Liver (tissue), 9 donors: Measurements from ENCODE around the gene OR51I1. TPM values are rescaled to one million over a fixed set of nuclear protein-coding genes. Genes with fewer than 3 reads are reported as not detected.
A peak's percentile ranks its signal among the peaks of the same experiment; 100 is the strongest.

Source experiments
- DNase-seq: peaks from one replicate; pipeline ENCODE4 v3.0.0-alpha.2; 2017; ENCODE audit warnings: low spot score
- H3K27ac ChIP-seq, 2 donors: one replicate each; pipeline ENCODE4 v1.7.0; 2013; ENCODE audit warnings: inconsistent platforms in 2 of 2, low read length in 2 of 2, control low read depth in 1 of 2, low read depth in 1 of 2, mild to moderate bottlenecking in 1 of 2
- H3K27me3 ChIP-seq, 4 donors: one replicate each; pipeline versions ENCODE4 v1.6.1 to v1.7.0; 2013; ENCODE audit warnings: low read length in 3 of 4, inconsistent platforms in 1 of 4, mild to moderate bottlenecking in 1 of 4, moderate library complexity in 1 of 4; ENCODE audit not compliant: control insufficient read depth in 4 of 4, insufficient read depth in 4 of 4
- H3K36me3 ChIP-seq, 4 donors: one replicate each; pipeline versions ENCODE4 v1.6.1 to v1.7.0; 2013; ENCODE audit warnings: low read length in 3 of 4, mild to moderate bottlenecking in 3 of 4, low read depth in 1 of 4, moderate library complexity in 1 of 4; ENCODE audit not compliant: control insufficient read depth in 4 of 4, insufficient read depth in 3 of 4
- H3K4me1 ChIP-seq, 4 donors: one replicate each; pipeline versions ENCODE4 v1.6.1 to v1.7.0; 2013; ENCODE audit warnings: low read length in 3 of 4, mild to moderate bottlenecking in 3 of 4, moderate library complexity in 1 of 4; ENCODE audit not compliant: control insufficient read depth in 4 of 4, insufficient read depth in 4 of 4
- H3K4me3 ChIP-seq, 3 donors: one replicate each; pipeline versions ENCODE4 v1.6.1 to v1.7.0; 2013; ENCODE audit warnings: low read length in 3 of 3, control low read depth in 1 of 3, low read depth in 1 of 3, mild to moderate bottlenecking in 1 of 3
- H3K9ac ChIP-seq, 2 donors: one replicate each; pipeline ENCODE4 v1.7.0; 2013; ENCODE audit warnings: low read length in 2 of 2, mild to moderate bottlenecking in 2 of 2, moderate library complexity in 2 of 2, control low read depth in 1 of 2, low read depth in 1 of 2
- H3K9me3 ChIP-seq, 4 donors: one replicate each; pipeline versions ENCODE4 v1.6.1 to v1.7.0; 2013; ENCODE audit warnings: low read length in 3 of 4; ENCODE audit not compliant: control insufficient read depth in 4 of 4
- CTCF ChIP-seq: fragments of 150-350 bp; IDR thresholded peaks from 2 replicates; pipeline ENCODE4 v1.5.1; 2017; ENCODE audit warnings: improper control_type of control experiment, low read depth, low read length; ENCODE audit not compliant: missing input control
- EGR1 ChIP-seq, 2 donors: IDR thresholded peaks; 2 replicates each; pipeline ENCODE4 v1.6.1; 2016 to 2018; ENCODE audit warnings: antibody characterized with exemption in 2 of 2, low read depth in 2 of 2
- FOXA1 ChIP-seq: IDR thresholded peaks from 2 replicates; pipeline ENCODE4 v1.6.1; 2016; ENCODE audit warnings: antibody characterized with exemption
- FOXA2 ChIP-seq: IDR thresholded peaks from 2 replicates; pipeline ENCODE4 v1.6.1; 2016; ENCODE audit warnings: antibody characterized with exemption
- GABPA ChIP-seq, 2 donors: IDR thresholded peaks in 1 of 2; conservative IDR thresholded peaks in 1 of 2; 2 replicates each; pipeline ENCODE4 v1.6.1; 2016; ENCODE audit warnings: antibody characterized with exemption in 2 of 2, mild to moderate bottlenecking in 1 of 2, moderate library complexity in 1 of 2
- HNF4A ChIP-seq, 2 donors: conservative IDR thresholded peaks; 2 replicates each; pipeline ENCODE4 v1.6.1; 2016; ENCODE audit warnings: antibody characterized with exemption in 2 of 2, mild to moderate bottlenecking in 2 of 2
- HNF4G ChIP-seq: IDR thresholded peaks from 2 replicates; pipeline ENCODE4 v1.6.1; 2016; ENCODE audit warnings: antibody characterized with exemption
- JUND ChIP-seq, 2 donors: IDR thresholded peaks; 2 replicates each; pipeline ENCODE4 v1.6.1; 2016; ENCODE audit warnings: antibody characterized with exemption in 2 of 2
- NR2F2 ChIP-seq: IDR thresholded peaks from 2 replicates; pipeline ENCODE4 v1.6.1; 2016; ENCODE audit warnings: antibody characterized with exemption
- RAD21 ChIP-seq, 2 donors: IDR thresholded peaks; 2 replicates each; pipeline ENCODE4 v1.6.1; 2016; ENCODE audit warnings: antibody characterized with exemption in 2 of 2, mild to moderate bottlenecking in 2 of 2
- REST ChIP-seq: IDR thresholded peaks from 2 replicates; pipeline ENCODE4 v1.6.1; 2016; ENCODE audit warnings: antibody characterized with exemption, mild to moderate bottlenecking
- RXRA ChIP-seq, 2 donors: IDR thresholded peaks; 2 replicates each; pipeline ENCODE4 v1.6.1; 2017 to 2018; ENCODE audit warnings: antibody characterized with exemption in 2 of 2, mild to moderate bottlenecking in 1 of 2
- SP1 ChIP-seq: IDR thresholded peaks from 2 replicates; pipeline ENCODE4 v1.6.1; 2018; ENCODE audit warnings: antibody characterized with exemption, mild to moderate bottlenecking
- TAF1 ChIP-seq: conservative IDR thresholded peaks from 2 replicates; pipeline ENCODE4 v1.6.1; 2016; ENCODE audit warnings: antibody characterized with exemption, mild to moderate bottlenecking
- YY1 ChIP-seq: IDR thresholded peaks from 2 replicates; pipeline ENCODE4 v1.6.1; 2016; ENCODE audit warnings: antibody characterized with exemption, mild to moderate bottlenecking
- WGBS: extraction: QIAGEN DNeasy Blood & Tissue Kit; methylation state at CpG from one replicate; pipeline ENCODE4 v1.1.7; 2013; 5-methylcytosine and 5-hydroxymethylcytosine counted together
- polyA plus RNA-seq, 2 donors: library from polyadenylated mRNA; stranded (reverse) in 1 of 2; unstranded in 1 of 2; fragments of 200-250 nt in 1 of 2; fragments of >200 nt in 1 of 2; fragmentation: Nextera tagmentation in 1 of 2; extraction: Ambion mirVana in 1 of 2; gene quantifications; one replicate each; pipeline versions ENCODE4 v1.2.1 to v1.2.3, GENCODE V29; 2013 to 2015
- total RNA-seq, 2 donors: library from RNA; depleted of rRNA; stranded (reverse); fragments of >200 nt; gene quantifications; one replicate each; pipeline ENCODE4 v1.2.3, GENCODE V29; 2014
- TF ChIP-seq, protein P1 (sequence below): IDR thresholded peaks from 2 replicates; pipeline ENCODE4 v1.6.1; 2016; ENCODE audit warnings: antibody characterized with exemption
- TF ChIP-seq, protein P2 (sequence below): IDR thresholded peaks from 2 replicates; pipeline ENCODE4 v1.6.1; 2016; ENCODE audit warnings: antibody characterized with exemption
- TF ChIP-seq, protein P3 (sequence below): IDR thresholded peaks from 2 replicates; pipeline ENCODE4 v1.6.1; 2016; ENCODE audit warnings: antibody characterized with exemption
- donor health status: healthy.
- donor health status: healthy.
- donor health status: healthy.
- donor health status: healthy.
- donor health status: healthy.

The OR51I1 gene
- total and polyA plus RNA-seq, 4 donors: 0.23 to 0.33 TPM; not detected in 2

DNA sequence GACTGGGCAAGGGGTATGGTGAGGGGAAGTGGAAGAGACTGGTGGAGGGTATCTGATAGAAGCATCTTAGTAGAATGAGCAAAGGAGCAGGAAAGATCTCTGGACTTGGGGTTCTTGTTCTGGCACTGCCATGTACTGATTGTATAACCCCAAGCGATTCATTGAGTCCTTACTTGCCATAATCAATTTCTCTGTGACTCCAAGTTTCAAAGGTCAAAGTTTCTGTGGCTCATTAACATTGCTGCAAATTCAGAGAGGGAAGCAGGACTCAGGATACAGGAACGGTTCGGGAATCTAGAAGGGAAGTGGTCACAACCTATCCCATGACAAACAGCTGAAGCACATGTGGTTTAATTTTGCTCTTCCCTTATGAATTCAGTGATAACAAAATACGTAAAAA, 8.1 kb upstream of the OR51I1 start:
- Histone ChIP-seq H3K27me3 (no peaks in the 10 kb centered on the region), H3K36me3 (no peaks in the 10 kb centered on the region), H3K27ac (no peak overlapping the region), H3K4me1 (peaks cover 0 to 10% (median 5%) of the 10 kb centered on the region in 4 donors), H3K9me3 (no peaks in the 10 kb centered on the region), H3K9ac (no peak overlapping the region), H3K4me3 (no peak overlapping the region)
- DNase-seq: no peak
- WGBS: 27% methylated on average over 4 of the region's 4 CpGs
- TF ChIP-seq CTCF (no peak), REST (peak; percentile 26), NR2F2 (no peak), FOXA2 (no peak), FOXA1 (no peak), GABPA (IDR thresholded peaks at IDR 0.05 in 1 of 2, conservative IDR thresholded peaks at IDR 0.05 in 1 of 2) (no peak), RAD21 (IDR thresholded peaks at IDR 0.05) (peak in 1 of 2 donors; percentile 19), HNF4G (peak; percentile 78), YY1 (no peak), JUND (IDR thresholded peaks at IDR 0.05) (no peak), SP1 (peak; percentile 57), HNF4A (conservative IDR thresholded peaks at IDR 0.05) (peak; percentile 79 to 92), RXRA (IDR thresholded peaks at IDR 0.05) (peak; percentile 21 to 48), EGR1 (IDR thresholded peaks at IDR 0.05; ENCODE audit: low read depth in 2 of 2) (no peak), TAF1 (no peak)
- TF ChIP-seq, protein P1, sequence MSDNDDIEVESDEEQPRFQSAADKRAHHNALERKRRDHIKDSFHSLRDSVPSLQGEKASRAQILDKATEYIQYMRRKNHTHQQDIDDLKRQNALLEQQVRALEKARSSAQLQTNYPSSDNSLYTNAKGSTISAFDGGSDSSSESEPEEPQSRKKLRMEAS: no peak
- TF ChIP-seq, protein P2, sequence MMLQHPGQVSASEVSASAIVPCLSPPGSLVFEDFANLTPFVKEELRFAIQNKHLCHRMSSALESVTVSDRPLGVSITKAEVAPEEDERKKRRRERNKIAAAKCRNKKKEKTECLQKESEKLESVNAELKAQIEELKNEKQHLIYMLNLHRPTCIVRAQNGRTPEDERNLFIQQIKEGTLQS: no peak
- TF ChIP-seq, protein P3, sequence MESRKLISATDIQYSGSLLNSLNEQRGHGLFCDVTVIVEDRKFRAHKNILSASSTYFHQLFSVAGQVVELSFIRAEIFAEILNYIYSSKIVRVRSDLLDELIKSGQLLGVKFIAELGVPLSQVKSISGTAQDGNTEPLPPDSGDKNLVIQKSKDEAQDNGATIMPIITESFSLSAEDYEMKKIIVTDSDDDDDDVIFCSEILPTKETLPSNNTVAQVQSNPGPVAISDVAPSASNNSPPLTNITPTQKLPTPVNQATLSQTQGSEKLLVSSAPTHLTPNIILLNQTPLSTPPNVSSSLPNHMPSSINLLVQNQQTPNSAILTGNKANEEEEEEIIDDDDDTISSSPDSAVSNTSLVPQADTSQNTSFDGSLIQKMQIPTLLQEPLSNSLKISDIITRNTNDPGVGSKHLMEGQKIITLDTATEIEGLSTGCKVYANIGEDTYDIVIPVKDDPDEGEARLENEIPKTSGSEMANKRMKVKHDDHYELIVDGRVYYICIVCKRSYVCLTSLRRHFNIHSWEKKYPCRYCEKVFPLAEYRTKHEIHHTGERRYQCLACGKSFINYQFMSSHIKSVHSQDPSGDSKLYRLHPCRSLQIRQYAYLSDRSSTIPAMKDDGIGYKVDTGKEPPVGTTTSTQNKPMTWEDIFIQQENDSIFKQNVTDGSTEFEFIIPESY: no peak
